Osteocyte (in vitro differentiated cells): Measurements from ENCODE around the gene OXGR1. TPM values are rescaled to one million over a fixed set of nuclear protein-coding genes. Genes with fewer than 3 reads are reported as not detected.

Source experiments
- DNase-seq: peaks from one replicate; pipeline ENCODE4 v3.0.0; 2021; ENCODE audit warnings: mixed read lengths; ENCODE audit not compliant: unreplicated experiment; ENCODE audit errors: extremely low spot score
- H3K27ac Mint-ChIP-seq: one replicate; pipeline ENCODE4 v1.8.0; 2021; ENCODE audit warnings: mild to moderate bottlenecking, mixed read lengths; ENCODE audit not compliant: unreplicated experiment
- H3K27me3 Mint-ChIP-seq: one replicate; pipeline ENCODE4 v1.8.0; 2021; ENCODE audit warnings: mixed read lengths; ENCODE audit not compliant: unreplicated experiment
- H3K36me3 Mint-ChIP-seq: one replicate; pipeline ENCODE4 v1.8.0; 2021; ENCODE audit warnings: mixed read lengths; ENCODE audit not compliant: unreplicated experiment
- H3K4me1 Mint-ChIP-seq: one replicate; pipeline ENCODE4 v1.8.0; 2021; ENCODE audit warnings: mixed read lengths; ENCODE audit not compliant: unreplicated experiment
- H3K4me3 Mint-ChIP-seq: one replicate; pipeline ENCODE4 v1.8.0; 2021; ENCODE audit warnings: mild to moderate bottlenecking, moderate library complexity, mixed read lengths; ENCODE audit not compliant: unreplicated experiment
- H3K9me3 Mint-ChIP-seq: one replicate; pipeline ENCODE4 v1.8.0; 2021; ENCODE audit warnings: mixed read lengths; ENCODE audit not compliant: unreplicated experiment
- total RNA-seq: library from RNA; stranded (reverse); gene quantifications from 2 replicates; pipeline ENCODE4 v1.2.1, GENCODE V29; 2021
- TF ChIP-seq, protein P1 (sequence below): fragments of 200-600 bp; sonication (generic); IDR thresholded peaks from 2 replicates; pipeline ENCODE4 v1.5.0; 2021; ENCODE audit warnings: antibody characterized with exemption, mild to moderate bottlenecking, moderate library complexity

The OXGR1 gene
- total RNA-seq, 1 donor from 2014 or later: not detected

DNA sequence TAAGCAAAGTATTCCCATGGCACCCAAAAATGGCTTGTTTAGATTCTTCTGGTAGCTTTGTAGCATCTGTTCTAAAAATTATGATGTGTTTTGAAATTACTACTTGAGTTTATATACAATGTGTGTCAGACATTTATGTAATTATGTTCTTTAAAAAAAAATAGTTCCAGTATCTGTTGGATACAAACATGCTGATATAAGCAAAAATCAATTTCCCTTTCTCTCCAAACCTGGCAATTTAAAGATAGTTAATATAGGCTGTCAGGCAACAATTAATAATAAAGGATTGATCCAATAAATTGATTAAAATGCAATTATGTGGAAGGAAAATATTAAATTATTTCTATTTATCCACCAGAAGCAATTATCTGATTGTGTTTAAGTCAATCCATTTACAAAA, 41.7 kb downstream of the OXGR1 start:
- no peak for DNase-seq
- Mint-ChIP-seq H3K27me3 (peaks cover 36% of the 10 kb centered on the region), H3K27ac (no peak overlapping the region), H3K36me3 (no peaks in the 10 kb centered on the region), H3K9me3 (no peaks in the 10 kb centered on the region), H3K4me1 (no peaks in the 10 kb centered on the region), H3K4me3 (no peak overlapping the region)
- TF ChIP-seq, protein P1, sequence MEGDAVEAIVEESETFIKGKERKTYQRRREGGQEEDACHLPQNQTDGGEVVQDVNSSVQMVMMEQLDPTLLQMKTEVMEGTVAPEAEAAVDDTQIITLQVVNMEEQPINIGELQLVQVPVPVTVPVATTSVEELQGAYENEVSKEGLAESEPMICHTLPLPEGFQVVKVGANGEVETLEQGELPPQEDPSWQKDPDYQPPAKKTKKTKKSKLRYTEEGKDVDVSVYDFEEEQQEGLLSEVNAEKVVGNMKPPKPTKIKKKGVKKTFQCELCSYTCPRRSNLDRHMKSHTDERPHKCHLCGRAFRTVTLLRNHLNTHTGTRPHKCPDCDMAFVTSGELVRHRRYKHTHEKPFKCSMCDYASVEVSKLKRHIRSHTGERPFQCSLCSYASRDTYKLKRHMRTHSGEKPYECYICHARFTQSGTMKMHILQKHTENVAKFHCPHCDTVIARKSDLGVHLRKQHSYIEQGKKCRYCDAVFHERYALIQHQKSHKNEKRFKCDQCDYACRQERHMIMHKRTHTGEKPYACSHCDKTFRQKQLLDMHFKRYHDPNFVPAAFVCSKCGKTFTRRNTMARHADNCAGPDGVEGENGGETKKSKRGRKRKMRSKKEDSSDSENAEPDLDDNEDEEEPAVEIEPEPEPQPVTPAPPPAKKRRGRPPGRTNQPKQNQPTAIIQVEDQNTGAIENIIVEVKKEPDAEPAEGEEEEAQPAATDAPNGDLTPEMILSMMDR: no peak

DNA sequence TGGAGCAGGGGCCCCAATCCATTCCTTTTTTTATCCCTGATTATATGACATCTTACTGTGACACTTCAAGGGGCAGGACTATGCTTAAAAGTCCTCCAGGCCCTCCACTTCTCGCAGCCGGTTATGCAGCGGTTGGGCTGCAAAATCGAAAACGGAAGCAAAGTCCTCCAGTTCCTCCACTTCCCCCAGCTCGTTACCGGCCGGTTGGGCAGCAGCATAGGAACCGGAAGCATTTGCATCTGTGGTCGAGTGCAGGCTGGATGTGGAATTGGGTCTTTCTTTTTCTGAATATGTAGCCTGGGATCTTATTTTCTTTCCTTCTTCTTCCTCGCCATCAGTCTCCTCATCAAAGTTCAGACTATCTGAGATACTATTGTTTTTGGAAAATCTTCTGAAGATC, 46.1 kb downstream of the OXGR1 start:
- Mint-ChIP-seq H3K27ac (no peak overlapping the region), H3K27me3 (peaks cover 10% of the 10 kb centered on the region), H3K4me3 (no peak overlapping the region), H3K9me3 (no peaks in the 10 kb centered on the region), H3K4me1 (no peaks in the 10 kb centered on the region), H3K36me3 (no peaks in the 10 kb centered on the region)
- TF ChIP-seq, protein P1: no peak
- no peak for DNase-seq

DNA sequence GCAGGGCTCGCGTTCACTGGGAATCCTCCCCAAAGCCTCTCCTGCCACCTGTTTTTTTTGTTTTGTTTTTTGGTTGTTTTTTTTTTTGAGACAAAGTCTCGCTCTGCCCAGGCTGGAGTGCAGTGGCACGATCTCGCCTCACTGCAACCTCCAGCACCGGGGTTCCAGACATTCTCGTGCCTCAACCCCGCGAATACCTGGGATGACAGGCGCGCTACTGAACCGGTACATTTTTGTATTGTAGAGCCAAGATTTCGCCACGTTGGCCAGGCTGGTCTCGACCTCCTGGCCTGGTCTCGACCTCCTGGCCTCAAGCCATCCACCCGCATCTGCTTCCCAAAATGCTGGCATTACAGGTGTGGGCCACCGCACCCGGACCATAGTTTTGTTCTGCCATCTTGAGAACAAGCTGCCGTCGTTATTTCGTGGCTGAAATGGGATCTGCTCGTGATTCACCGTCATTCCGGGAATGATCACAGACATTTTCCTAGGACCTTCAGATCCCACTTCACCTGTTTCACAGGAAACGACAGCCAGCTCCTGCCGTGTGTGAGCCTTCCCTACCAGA, 46.8 kb downstream of the OXGR1 start:
- no peak overlapping the region for H3K27ac Mint-ChIP-seq

DNA sequence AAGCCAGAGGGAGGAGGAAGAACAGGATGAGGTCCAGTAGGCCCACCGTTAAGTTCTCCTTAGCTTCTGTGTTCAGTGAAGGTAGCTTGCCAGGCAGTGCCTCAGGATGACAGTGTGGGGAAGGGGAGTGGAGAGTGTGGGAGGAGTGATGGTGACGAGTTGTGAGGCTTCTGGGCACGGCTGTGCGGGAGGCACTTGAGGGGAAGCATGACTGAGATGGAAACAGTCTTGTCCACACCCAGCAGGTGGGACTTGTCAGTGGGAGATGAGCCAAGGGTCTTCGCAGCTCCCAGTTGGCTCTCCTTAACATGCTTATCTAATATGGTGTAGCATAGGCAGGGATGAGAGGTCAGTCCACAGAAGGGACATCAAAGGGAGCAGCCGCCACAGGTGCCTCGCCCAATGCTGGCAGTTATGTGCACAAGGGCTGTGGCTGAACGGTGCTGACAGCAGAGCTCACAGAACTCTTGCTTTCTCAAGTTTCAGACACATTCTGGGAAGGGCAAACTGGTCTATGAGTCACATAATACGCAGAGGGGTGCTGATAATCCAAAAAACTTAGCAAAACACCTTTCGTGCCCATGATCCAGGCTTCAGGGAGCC, 47.5 kb downstream of the OXGR1 start:
- TF ChIP-seq, protein P1: no peak
- DNase-seq: no peak
- no peak overlapping the region for H3K27ac Mint-ChIP-seq
- H3K27me3 Mint-ChIP-seq: peaks cover 13% of the 10 kb centered on the region
- H3K9me3 Mint-ChIP-seq: no peaks in the 10 kb centered on the region
- H3K4me1 Mint-ChIP-seq: no peaks in the 10 kb centered on the region
- H3K4me3 Mint-ChIP-seq: no peak overlapping the region
- H3K36me3 Mint-ChIP-seq: no peaks in the 10 kb centered on the region

More for the DNA sequence above, 46.8 kb downstream of the OXGR1 start:
- Mint-ChIP-seq H3K9me3 (no peaks in the 10 kb centered on the region), H3K4me1 (no peaks in the 10 kb centered on the region), H3K4me3 (no peak overlapping the region), H3K27me3 (peaks cover 16% of the 10 kb centered on the region), H3K36me3 (no peaks in the 10 kb centered on the region)
- TF ChIP-seq, protein P1: no peak
- no peak for DNase-seq

DNA sequence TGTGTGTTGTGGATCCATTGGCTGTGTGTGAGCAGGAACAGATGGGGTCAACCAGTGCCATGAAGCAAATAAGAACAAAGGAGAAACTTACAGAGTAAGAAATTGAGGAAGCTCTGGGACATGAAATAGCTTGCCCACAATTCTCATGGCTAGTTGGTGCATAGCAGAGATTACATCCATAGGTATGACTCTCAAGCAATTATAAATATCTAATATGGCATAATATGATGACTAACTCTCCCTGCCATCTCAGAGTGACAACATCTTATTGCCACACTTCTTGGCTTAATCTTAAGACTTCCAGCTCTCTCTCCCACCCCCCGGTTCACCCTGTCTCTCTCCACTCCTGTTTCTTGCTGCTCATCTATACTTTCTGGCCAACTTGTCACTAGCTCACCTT, 53.3 kb downstream of the OXGR1 start:
- Mint-ChIP-seq H3K4me1 (no peaks in the 10 kb centered on the region), H3K27me3 (peaks cover 30% of the 10 kb centered on the region), H3K9me3 (no peaks in the 10 kb centered on the region), H3K36me3 (no peaks in the 10 kb centered on the region), H3K27ac (no peak overlapping the region), H3K4me3 (no peak overlapping the region)
- TF ChIP-seq, protein P1: no peak
- DNase-seq: no peak
